ENCODE data around the gene ST3GAL5. TPM values are rescaled to one million over a fixed set of nuclear protein-coding genes. Genes with fewer than 3 reads are reported as not detected.

ST3GAL5 gene
- total RNA-seq, 2 donors from 2014 or later = 5.5 to 20.4 TPM

- Histone ChIP-seq H3K4me1 (no peaks in the 10 kb centered on the region), H3K27ac (no peak overlapping the region), H3K27me3 (no peaks in the 10 kb centered on the region), H3K9me3 (no peaks in the 10 kb centered on the region), H3K4me3 (no peak overlapping the region), H3K36me3 (no peaks in the 10 kb centered on the region)
- TF ChIP-seq, protein P1, sequence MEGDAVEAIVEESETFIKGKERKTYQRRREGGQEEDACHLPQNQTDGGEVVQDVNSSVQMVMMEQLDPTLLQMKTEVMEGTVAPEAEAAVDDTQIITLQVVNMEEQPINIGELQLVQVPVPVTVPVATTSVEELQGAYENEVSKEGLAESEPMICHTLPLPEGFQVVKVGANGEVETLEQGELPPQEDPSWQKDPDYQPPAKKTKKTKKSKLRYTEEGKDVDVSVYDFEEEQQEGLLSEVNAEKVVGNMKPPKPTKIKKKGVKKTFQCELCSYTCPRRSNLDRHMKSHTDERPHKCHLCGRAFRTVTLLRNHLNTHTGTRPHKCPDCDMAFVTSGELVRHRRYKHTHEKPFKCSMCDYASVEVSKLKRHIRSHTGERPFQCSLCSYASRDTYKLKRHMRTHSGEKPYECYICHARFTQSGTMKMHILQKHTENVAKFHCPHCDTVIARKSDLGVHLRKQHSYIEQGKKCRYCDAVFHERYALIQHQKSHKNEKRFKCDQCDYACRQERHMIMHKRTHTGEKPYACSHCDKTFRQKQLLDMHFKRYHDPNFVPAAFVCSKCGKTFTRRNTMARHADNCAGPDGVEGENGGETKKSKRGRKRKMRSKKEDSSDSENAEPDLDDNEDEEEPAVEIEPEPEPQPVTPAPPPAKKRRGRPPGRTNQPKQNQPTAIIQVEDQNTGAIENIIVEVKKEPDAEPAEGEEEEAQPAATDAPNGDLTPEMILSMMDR (IDR thresholded peaks at IDR 0.05) = no peak
- DNase-seq (ENCODE audit: low spot score) = no peak
Observed at GRCh38 chr2:85875350-85876050, 13.3 kb downstream of the ST3GAL5 start.

- Histone ChIP-seq H3K4me1 (no peaks in the 10 kb centered on the region), H3K4me3 (no peak overlapping the region), H3K36me3 (no peaks in the 10 kb centered on the region), H3K27me3 (no peaks in the 10 kb centered on the region), H3K27ac (no peak overlapping the region), H3K9me3 (no peaks in the 10 kb centered on the region)
- DNase-seq (ENCODE audit: low spot score) = no peak
- TF ChIP-seq, protein P1 (IDR thresholded peaks at IDR 0.05) = peak in 1 of 2 donors; percentile 15
Observed at GRCh38 chr2:85873679-85874078, 15.1 kb downstream of the ST3GAL5 start.

GRCh38 chr2:85872536-85873161 is 16.1 kb downstream of the ST3GAL5 start:
- H3K27ac ChIP-seq = no peak overlapping the region
- H3K4me1 ChIP-seq = no peaks in the 10 kb centered on the region
- no peak for DNase-seq (ENCODE audit: low spot score)
- no peak overlapping the region for H3K4me3 ChIP-seq
- no peaks in the 10 kb centered on the region for H3K27me3 ChIP-seq
- H3K9me3 ChIP-seq = no peaks in the 10 kb centered on the region
- TF ChIP-seq, protein P1 (IDR thresholded peaks at IDR 0.05) = peak in 1 of 2 donors; percentile 20
- no peaks in the 10 kb centered on the region for H3K36me3 ChIP-seq

DNA sequence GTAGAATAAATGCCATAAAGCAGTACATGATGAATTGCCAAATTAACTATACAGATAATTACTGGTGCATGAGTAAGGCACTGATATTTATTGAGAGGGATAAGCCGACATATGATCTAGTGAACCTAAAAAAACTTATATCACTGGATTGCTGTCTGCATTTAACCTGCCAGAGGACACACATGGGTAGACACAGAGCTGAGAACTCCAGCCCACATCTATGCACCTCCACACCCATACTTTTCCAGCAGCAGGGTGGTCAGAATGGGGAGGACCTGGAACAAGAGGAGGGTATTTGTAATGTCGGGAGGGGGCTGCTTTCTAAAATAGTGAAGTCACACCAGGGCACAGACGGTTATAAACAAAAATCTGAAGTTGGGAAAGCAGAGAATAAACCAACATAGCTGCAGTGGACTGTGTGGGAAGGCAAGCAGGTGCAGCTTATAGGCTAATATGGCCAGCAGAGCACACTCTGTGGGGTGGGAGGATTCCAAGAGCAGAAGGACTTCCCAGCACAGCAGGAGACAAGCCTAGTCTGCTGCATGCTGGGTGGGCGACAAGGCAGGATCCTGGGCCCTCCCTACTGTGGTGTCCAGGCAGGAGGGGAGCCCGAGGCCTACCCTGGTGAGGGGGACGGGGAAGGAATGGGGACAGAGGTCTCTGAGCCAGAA is 17.2 kb downstream of the ST3GAL5 start:
- no peak overlapping the region for H3K27ac ChIP-seq
- TF ChIP-seq, protein P1 (IDR thresholded peaks at IDR 0.05) = no peak
- no peaks in the 10 kb centered on the region for H3K4me1 ChIP-seq
- H3K9me3 ChIP-seq = no peaks in the 10 kb centered on the region
- no peak for DNase-seq (ENCODE audit: low spot score)
- H3K27me3 ChIP-seq = no peaks in the 10 kb centered on the region
- H3K4me3 ChIP-seq = no peak overlapping the region
- no peaks in the 10 kb centered on the region for H3K36me3 ChIP-seq

DNA sequence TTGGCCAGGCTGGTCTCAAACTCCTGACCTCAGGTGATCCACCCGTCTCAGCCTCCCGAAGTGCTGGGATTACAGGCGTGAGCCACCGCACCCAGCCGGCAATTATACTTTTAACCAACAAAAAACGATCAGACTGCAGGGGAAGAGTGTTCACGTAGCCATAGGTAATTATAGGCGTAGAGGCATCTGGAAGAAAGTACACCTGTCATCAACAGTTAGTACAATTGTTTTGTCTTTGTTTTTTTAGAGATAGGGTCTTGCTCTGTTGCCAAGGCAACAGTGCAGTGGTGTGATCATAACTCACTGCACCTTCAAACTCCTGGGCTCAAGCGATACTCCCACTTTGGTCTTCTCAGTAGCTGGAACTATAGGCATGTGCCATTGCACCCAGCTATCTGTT is 20.0 kb downstream of the ST3GAL5 start:
- H3K4me3 ChIP-seq = no peak overlapping the region
- H3K9me3 ChIP-seq = no peaks in the 10 kb centered on the region
- H3K27ac ChIP-seq = no peak overlapping the region
- H3K4me1 ChIP-seq = no peaks in the 10 kb centered on the region
- H3K27me3 ChIP-seq = no peaks in the 10 kb centered on the region
- no peak for DNase-seq (ENCODE audit: low spot score)
- TF ChIP-seq, protein P1 (IDR thresholded peaks at IDR 0.05) = no peak
- no peaks in the 10 kb centered on the region for H3K36me3 ChIP-seq
